Naive B cell (primary cell): Measurements from ENCODE around the gene BTNL8. TPM values are rescaled to one million over a fixed set of nuclear protein-coding genes. Genes with fewer than 3 reads are reported as not detected.

Experiments used
- ATAC-seq, 2 donors: fragments of 150-1000 bp; cut with Tn5 transposase; 2 replicates each; pipeline ENCODE4 v1.10.0; 2021; ENCODE audit warnings: low read depth in 2 of 2, mild to moderate bottlenecking in 2 of 2, moderate library complexity in 2 of 2
- DNase-seq: peaks from one replicate; pipeline ENCODE4 v3.0.0; 2022
- H3K27ac Mint-ChIP-seq, 6 donors: one replicate each; pipeline ENCODE4 v1.8.0; 2020 to 2022; ENCODE audit warnings: mild to moderate bottlenecking in 6 of 6, mixed read lengths in 6 of 6, moderate library complexity in 5 of 6, inconsistent platforms in 2 of 6
- H3K27me3 Mint-ChIP-seq, 3 donors: one replicate each; pipeline ENCODE4 v1.8.0; 2021 to 2022; ENCODE audit warnings: mixed read lengths in 3 of 3, mild to moderate bottlenecking in 1 of 3
- H3K36me3 Mint-ChIP-seq, 2 donors: one replicate each; pipeline ENCODE4 v1.8.0; 2020 to 2022; ENCODE audit warnings: mixed read lengths in 2 of 2, inconsistent platforms in 1 of 2, mild to moderate bottlenecking in 1 of 2
- H3K4me1 Mint-ChIP-seq, 3 donors: one replicate each; pipeline ENCODE4 v1.8.0; 2020 to 2022; ENCODE audit warnings: mixed read lengths in 3 of 3, inconsistent platforms in 1 of 3, mild to moderate bottlenecking in 1 of 3, moderate library complexity in 1 of 3
- H3K4me3 Mint-ChIP-seq, 8 donors: one replicate each; pipeline ENCODE4 v1.8.0; 2020 to 2022; ENCODE audit warnings: mild to moderate bottlenecking in 8 of 8, mixed read lengths in 8 of 8, moderate library complexity in 8 of 8, inconsistent platforms in 2 of 8
- H3K9me3 Mint-ChIP-seq, 7 donors: one replicate each; pipeline ENCODE4 v1.8.0; 2020 to 2022; ENCODE audit warnings: mixed read lengths in 7 of 7, mild to moderate bottlenecking in 5 of 7, inconsistent platforms in 2 of 7, moderate library complexity in 1 of 7
- polyA plus RNA-seq, 6 donors: library from polyadenylated mRNA; unstranded; fragments of 300-500 nt; fragmentation: Illumina TruSeq; gene quantifications; one replicate each; pipeline ENCODE4 v1.2.3, GENCODE V29; 2021; ENCODE audit warnings: low read depth in 6 of 6

Gene BTNL8
- polyA plus RNA-seq, 6 donors from 2014 or later, result not detected

DNA sequence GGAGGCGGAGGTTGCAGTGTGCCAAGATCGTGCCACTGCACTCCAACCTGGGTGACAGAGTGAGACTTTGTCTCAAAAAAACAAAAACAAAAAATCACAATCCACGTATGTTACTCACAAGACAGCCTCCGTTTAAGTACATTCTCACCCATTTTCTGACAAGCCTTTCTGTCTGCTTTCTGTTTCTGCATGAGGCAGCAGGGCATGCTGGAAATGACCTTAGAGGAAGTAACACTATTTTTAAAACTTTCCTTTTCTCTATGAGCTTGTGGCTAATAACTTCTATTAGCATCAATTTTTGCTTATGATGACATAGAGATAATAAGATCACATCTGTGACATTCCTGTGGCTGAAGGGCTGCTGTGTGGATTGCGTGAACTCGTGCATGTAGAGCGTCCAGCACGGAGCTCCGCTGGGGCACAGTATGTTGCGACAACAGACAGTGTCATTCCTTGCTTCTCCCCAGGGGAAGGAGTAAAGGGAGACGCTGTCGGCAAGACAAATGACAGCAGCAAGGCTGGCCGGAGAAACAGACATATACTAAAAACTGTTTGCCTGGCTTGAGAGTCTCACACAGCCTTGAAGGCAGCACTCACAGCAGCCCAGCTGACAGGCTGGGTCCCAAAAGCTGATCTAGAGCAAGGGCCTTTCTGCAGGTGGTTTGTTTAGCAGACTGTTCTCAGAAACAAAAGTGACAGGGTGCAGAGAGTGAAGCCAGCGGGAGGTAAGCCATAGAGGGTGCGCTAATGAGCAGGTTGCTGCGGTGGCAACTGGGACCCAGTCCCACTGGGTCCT is 91.3 kb downstream of the BTNL8 start:
- ATAC-seq, result no peak
- no peak overlapping the region for H3K27ac Mint-ChIP-seq

DNA sequence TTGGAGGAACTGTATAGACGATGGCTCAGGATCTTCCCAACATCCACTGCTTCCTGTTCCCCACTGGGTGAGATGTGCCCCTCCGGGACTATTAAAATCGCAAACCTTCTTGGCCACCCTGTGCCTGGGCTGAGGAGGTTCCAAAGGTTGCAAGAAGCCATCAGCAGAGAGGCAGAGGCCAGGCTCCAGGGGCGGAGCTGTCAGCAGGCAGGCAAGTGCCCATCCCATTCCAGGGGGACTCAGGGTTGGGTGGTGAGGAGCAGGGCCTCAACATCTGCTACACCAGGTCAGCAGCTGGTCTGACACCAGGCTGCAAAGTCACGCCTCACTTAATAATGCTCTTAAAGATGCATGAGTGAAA is 91.9 kb downstream of the BTNL8 start:
- Mint-ChIP-seq H3K9me3 (peaks cover 2 to 30% (median 4%) of the 10 kb centered on the region in 7 donors), H3K27ac (no peak overlapping the region)

More for the DNA sequence above, 91.3 kb downstream of the BTNL8 start:
- no peak for DNase-seq
- peaks cover 2 to 26% (median 4%) of the 10 kb centered on the region in 7 donors for H3K9me3 Mint-ChIP-seq
- H3K4me1 Mint-ChIP-seq, result peaks cover 0 to 7% (median 4%) of the 10 kb centered on the region in 3 donors
- peaks cover 0 to 9% of the 10 kb centered on the region in 2 donors for H3K36me3 Mint-ChIP-seq
- peaks cover 25 to 33% (median 27%) of the 10 kb centered on the region in 3 donors for H3K27me3 Mint-ChIP-seq
- H3K4me3 Mint-ChIP-seq, result no peak overlapping the region

More for the DNA sequence above, 91.9 kb downstream of the BTNL8 start:
- no peak overlapping the region for H3K4me3 Mint-ChIP-seq
- ATAC-seq (no peak), DNase-seq (no peak)
- H3K36me3 Mint-ChIP-seq, result peaks cover 0 to 9% of the 10 kb centered on the region in 2 donors
- peaks cover 0 to 7% (median 4%) of the 10 kb centered on the region in 3 donors for H3K4me1 Mint-ChIP-seq
- H3K27me3 Mint-ChIP-seq, result peaks cover 25 to 34% (median 27%) of the 10 kb centered on the region in 3 donors

Other genes with a start within 250 kb of the BTNL8 start
- not detected for gene FLT4, start 249.6 kb upstream of the BTNL8 start, polyA plus RNA-seq
- gene OR2Y1, start 159.1 kb upstream of the BTNL8 start, polyA plus RNA-seq, result not detected
- gene MGAT1, start 96.4 kb upstream of the BTNL8 start, polyA plus RNA-seq, result 100 to 1,000 TPM in 2 of 6 donors, 10 to 100 TPM in 4; 71.9 to 121 (median 84.2) TPM
- 10 to 100 TPM; 12.1 to 26.5 (median 22.5) TPM for gene ZFP62, start 37.9 kb upstream of the BTNL8 start, polyA plus RNA-seq
- gene BTNL3, start 89.7 kb downstream of the BTNL8 start, polyA plus RNA-seq, result not detected
- 1 to 10 TPM in 1 of 6 donors, under 1 TPM in 5; 0.08 to 1.4 (median 0.58) TPM for gene BTNL9, start 141.1 kb downstream of the BTNL8 start, polyA plus RNA-seq
- not detected for gene OR2V1, start 232.0 kb downstream of the BTNL8 start, polyA plus RNA-seq
- not detected for gene OR2V2, start 248.4 kb downstream of the BTNL8 start, polyA plus RNA-seq